ENCODE data around the gene PTPRG. TPM values are rescaled to one million over a fixed set of nuclear protein-coding genes. Genes with fewer than 3 reads are reported as not detected.

PTPRG gene
- total and polyA plus RNA-seq, 2 donors (not counting 3 experiments of a cell fraction or from before 2014, with no cell fraction given), result 8.9 to 39.1 TPM

DNA sequence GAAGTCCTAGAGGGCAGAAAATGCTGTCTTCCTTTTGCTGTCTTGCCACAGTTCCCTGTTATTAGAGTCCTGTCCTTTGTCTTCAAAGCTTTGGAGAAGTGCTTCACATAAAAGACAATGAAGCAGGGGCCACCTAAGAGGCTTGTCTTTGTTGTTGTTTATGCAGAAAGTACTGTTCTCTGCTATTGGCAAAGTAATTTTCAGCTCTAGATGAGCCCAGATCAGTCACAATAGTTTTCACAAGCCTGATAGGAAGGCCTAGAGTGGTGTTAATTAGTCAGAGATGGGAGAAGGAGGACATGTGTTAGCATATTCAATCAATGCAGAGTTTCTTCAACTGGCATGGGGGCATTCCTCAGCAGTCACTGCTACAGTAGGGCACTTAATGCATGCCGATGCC is 300.0 kb downstream of the PTPRG start:
- intact Hi-C loops (cut with micrococcal nuclease) (no loop called here), dilution Hi-C loops (cut with MboI; ENCODE audit: extremely low pct_ligation_motif_present, low sequenced_read_pairs) (no loop called here)
- FAIRE-seq, result no peak
- TF ChIP-seq, protein P1, sequence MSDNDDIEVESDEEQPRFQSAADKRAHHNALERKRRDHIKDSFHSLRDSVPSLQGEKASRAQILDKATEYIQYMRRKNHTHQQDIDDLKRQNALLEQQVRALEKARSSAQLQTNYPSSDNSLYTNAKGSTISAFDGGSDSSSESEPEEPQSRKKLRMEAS (IDR thresholded peaks at IDR 0.05; ENCODE audit: insufficient read depth, insufficient read length), result no peak
- no peak for TF ChIP-seq MYC (IDR thresholded peaks at IDR 0.05; ENCODE audit: low read depth, low read length)
- no peak for TF ChIP-seq EZH2 (IDR thresholded peaks at IDR 0.05; ENCODE audit: borderline replicate concordance, low read depth, low read length, severe bottlenecking)
- TF ChIP-seq POLR2AphosphoS5 (IDR thresholded peaks at IDR 0.05; ENCODE audit: insufficient read depth, low read depth, low read length), result no peak
- TF ChIP-seq, protein P2, sequence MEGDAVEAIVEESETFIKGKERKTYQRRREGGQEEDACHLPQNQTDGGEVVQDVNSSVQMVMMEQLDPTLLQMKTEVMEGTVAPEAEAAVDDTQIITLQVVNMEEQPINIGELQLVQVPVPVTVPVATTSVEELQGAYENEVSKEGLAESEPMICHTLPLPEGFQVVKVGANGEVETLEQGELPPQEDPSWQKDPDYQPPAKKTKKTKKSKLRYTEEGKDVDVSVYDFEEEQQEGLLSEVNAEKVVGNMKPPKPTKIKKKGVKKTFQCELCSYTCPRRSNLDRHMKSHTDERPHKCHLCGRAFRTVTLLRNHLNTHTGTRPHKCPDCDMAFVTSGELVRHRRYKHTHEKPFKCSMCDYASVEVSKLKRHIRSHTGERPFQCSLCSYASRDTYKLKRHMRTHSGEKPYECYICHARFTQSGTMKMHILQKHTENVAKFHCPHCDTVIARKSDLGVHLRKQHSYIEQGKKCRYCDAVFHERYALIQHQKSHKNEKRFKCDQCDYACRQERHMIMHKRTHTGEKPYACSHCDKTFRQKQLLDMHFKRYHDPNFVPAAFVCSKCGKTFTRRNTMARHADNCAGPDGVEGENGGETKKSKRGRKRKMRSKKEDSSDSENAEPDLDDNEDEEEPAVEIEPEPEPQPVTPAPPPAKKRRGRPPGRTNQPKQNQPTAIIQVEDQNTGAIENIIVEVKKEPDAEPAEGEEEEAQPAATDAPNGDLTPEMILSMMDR (IDR thresholded peaks at IDR 0.05; ENCODE audit: extremely low read depth in 1 of 2, insufficient read depth in 1 of 2, low read depth in 1 of 2, low read length in 2 of 2), result no peak
- no peak for TF ChIP-seq POLR2A (IDR thresholded peaks at IDR 0.05; ENCODE audit: low read depth, low read length)
- TF ChIP-seq GATA2 (IDR thresholded peaks at IDR 0.05; ENCODE audit: insufficient read depth, insufficient read length, low read depth, low read length), result no peak
- no peak for TF ChIP-seq FOS (IDR thresholded peaks at IDR 0.05; ENCODE audit: borderline replicate concordance, insufficient read depth, low read length)
- TF ChIP-seq JUN (IDR thresholded peaks at IDR 0.05; ENCODE audit: borderline replicate concordance, insufficient read depth, insufficient read length, low read depth), result no peak
- Histone ChIP-seq H3K4me3 (replicated peaks in 1 of 3; ENCODE audit: insufficient read depth in 1 of 3, low read depth in 1 of 3, low read length in 3 of 3) (no peak overlapping the region), H3K27me3 (ENCODE audit: control insufficient read depth in 2 of 2, insufficient read depth in 2 of 2, low read length in 2 of 2) (no peaks in the 10 kb centered on the region), H3K9ac (replicated peaks; ENCODE audit: extremely low read depth, insufficient read depth, low read length) (no peak overlapping the region), H3K9me3 (replicated peaks; ENCODE audit: control insufficient read depth, insufficient read depth, low read length) (no peaks in the 10 kb centered on the region), H4K20me1 (replicated peaks; ENCODE audit: control insufficient read depth, extremely low read depth, insufficient read depth, low read length) (no peaks in the 10 kb centered on the region), H3K36me3 (ENCODE audit: control insufficient read depth in 2 of 2, extremely low read depth in 1 of 2, insufficient read depth in 2 of 2, low read length in 2 of 2) (no peaks in the 10 kb centered on the region), H3K9me1 (replicated peaks; ENCODE audit: control insufficient read depth, extremely low read depth, insufficient read depth, low read length) (no peaks in the 10 kb centered on the region), H3K4me2 (ENCODE audit: insufficient read depth, low read length) (no peak overlapping the region), H3K27ac (ENCODE audit: insufficient read depth, low read depth, low read length) (no peak overlapping the region), H3K4me1 (ENCODE audit: control insufficient read depth, extremely low read depth, insufficient read depth, low read length) (no peaks in the 10 kb centered on the region), H3K79me2 (ENCODE audit: control insufficient read depth, insufficient read depth, low read length) (no peaks in the 10 kb centered on the region), H2AFZ (ENCODE audit: low read depth, low read length) (no peak overlapping the region)
- POLR2A ChIA-PET, result no interaction called here
- BruUV-seq (replicated peaks), result no TSS peak
- no peak for DNase-seq (ENCODE audit: low read depth, low spot score)
- CTCF ChIA-PET, result interaction anchor here (1.1 to 1.7 kb wide), 5 partner anchors 14 to 327 kb away, joined by 3 to 9 read pairs (median 5); no protein-coding TSS in a partner anchor
